H9 (cell line): ENCODE results near the gene PTPRN2. TPM values are rescaled to one million over a fixed set of nuclear protein-coding genes. Genes with fewer than 3 reads are reported as not detected.

ENCODE experiments used
- DNase-seq: peaks from one replicate; pipeline ENCODE4 v3.0.0-alpha.2; 2017
- H2AFZ ChIP-seq: one replicate; pipeline ENCODE4 v1.6.1; 2013; ENCODE audit warnings: mild to moderate bottlenecking, low read length, control low read depth, moderate library complexity
- H2AK5ac ChIP-seq: 2 replicates; pipeline ENCODE4 v1.6.1; 2013; ENCODE audit warnings: low read length, control low read depth, mixed read lengths; ENCODE audit not compliant: insufficient read length
- H2BK120ac ChIP-seq: one replicate; pipeline ENCODE4 v1.6.1; 2013; ENCODE audit warnings: low read depth, mild to moderate bottlenecking, low read length, control low read depth, inconsistent platforms; ENCODE audit not compliant: poor library complexity, severe bottlenecking
- H2BK12ac ChIP-seq: 2 replicates; pipeline ENCODE4 v1.6.1; 2013; ENCODE audit warnings: low read length, control low read depth, mixed read lengths, low read depth; ENCODE audit not compliant: insufficient read length
- H2BK15ac ChIP-seq: 2 replicates; pipeline ENCODE4 v1.6.1; 2013; ENCODE audit warnings: low read depth, low read length, control low read depth
- H2BK20ac ChIP-seq: one replicate; pipeline ENCODE4 v1.6.1; 2013; ENCODE audit warnings: low read depth, mild to moderate bottlenecking, low read length, control low read depth, inconsistent platforms; ENCODE audit not compliant: poor library complexity, severe bottlenecking
- H2BK5ac ChIP-seq: 2 replicates; pipeline ENCODE4 v1.6.1; 2013; ENCODE audit warnings: low read length, control low read depth, mixed read lengths; ENCODE audit not compliant: insufficient read length
- H3K14ac ChIP-seq: 2 replicates; pipeline ENCODE4 v1.6.1; 2013; ENCODE audit warnings: low read length, control low read depth; ENCODE audit not compliant: insufficient read depth
- H3K18ac ChIP-seq: 2 replicates; pipeline ENCODE4 v1.6.1; 2013; ENCODE audit warnings: low read depth, mild to moderate bottlenecking, mixed read lengths, low read length, control low read depth; ENCODE audit not compliant: insufficient read length
- H3K23ac ChIP-seq: 2 replicates; pipeline ENCODE4 v1.6.1; 2013; ENCODE audit warnings: low read length, control low read depth, mixed read lengths, low read depth; ENCODE audit not compliant: insufficient read length
- H3K23me2 ChIP-seq: 2 replicates; pipeline ENCODE4 v1.6.1; 2013; ENCODE audit warnings: low read depth, mild to moderate bottlenecking, mixed read lengths, low read length, control low read depth; ENCODE audit not compliant: insufficient read length, poor library complexity, severe bottlenecking
- H3K27ac ChIP-seq: 2 replicates; pipeline ENCODE4 v1.5.1; 2013; ENCODE audit warnings: low read length, control low read depth, mixed read lengths, low read depth; ENCODE audit not compliant: insufficient read length
- H3K27me3 ChIP-seq: 2 replicates; pipeline ENCODE4 v1.6.1; 2013; ENCODE audit warnings: low read length, control low read depth, inconsistent platforms; ENCODE audit not compliant: insufficient read depth
- H3K4ac ChIP-seq: 2 replicates; pipeline ENCODE4 v1.6.1; 2013; ENCODE audit warnings: low read depth, mild to moderate bottlenecking, control low read depth, inconsistent platforms, low read length, moderate library complexity
- H3K4me1 ChIP-seq: 2 replicates; pipeline ENCODE4 v1.6.1; 2013; ENCODE audit warnings: low read length, control low read depth, inconsistent platforms; ENCODE audit not compliant: insufficient read depth
- H3K4me2 ChIP-seq: 2 replicates; pipeline ENCODE4 v1.6.1; 2013; ENCODE audit warnings: low read length, control low read depth, mixed read lengths; ENCODE audit not compliant: insufficient read length, insufficient read depth
- H3K56ac ChIP-seq: 2 replicates; pipeline ENCODE4 v1.6.1; 2013; ENCODE audit warnings: low read depth, mild to moderate bottlenecking, mixed read lengths, low read length, control low read depth; ENCODE audit not compliant: insufficient read length
- H3K79me1 ChIP-seq: 2 replicates; pipeline ENCODE4 v1.6.1; 2013; ENCODE audit warnings: low read depth, mild to moderate bottlenecking, moderate library complexity, low read length, control low read depth, inconsistent platforms; ENCODE audit not compliant: insufficient read depth, poor library complexity, severe bottlenecking
- H3K79me2 ChIP-seq: 2 replicates; pipeline ENCODE4 v1.6.1; 2013; ENCODE audit warnings: low read length, control low read depth, inconsistent platforms; ENCODE audit not compliant: insufficient read depth
- H3K9ac ChIP-seq: 2 replicates; pipeline ENCODE4 v1.6.1; 2013; ENCODE audit warnings: low read length, control low read depth, mixed read lengths; ENCODE audit not compliant: insufficient read length; ENCODE audit errors: extremely low read depth
- H3K9me3 ChIP-seq: one replicate; pipeline ENCODE4 v1.6.1; 2013; ENCODE audit warnings: low read depth, low read length, inconsistent platforms; ENCODE audit not compliant: control insufficient read depth
- H3T11ph ChIP-seq: one replicate; pipeline ENCODE4 v1.6.1; 2013; ENCODE audit warnings: mild to moderate bottlenecking, low read length, control low read depth, inconsistent platforms
- H4K20me1 ChIP-seq: one replicate; pipeline ENCODE4 v1.6.1; 2013; ENCODE audit not compliant: control insufficient read depth, insufficient read length, insufficient read depth
- H4K5ac ChIP-seq: 2 replicates; pipeline ENCODE4 v1.6.1; 2013; ENCODE audit warnings: low read depth, mild to moderate bottlenecking, mixed read lengths, low read length, control low read depth; ENCODE audit not compliant: insufficient read length
- H4K8ac ChIP-seq: replicated peaks from 2 replicates; pipeline ENCODE4 v1.6.1; 2013; ENCODE audit warnings: low read length, control low read depth, mixed read lengths, low read depth; ENCODE audit not compliant: insufficient read length
- H4K91ac ChIP-seq: 2 replicates; pipeline ENCODE4 v1.6.1; 2013; ENCODE audit warnings: low read depth, mild to moderate bottlenecking, moderate library complexity, mixed read lengths, low read length, control low read depth; ENCODE audit not compliant: insufficient read length
- H3K27ac Mint-ChIP-seq, 3 experiments: 2 replicates in 2 of 3; 3 replicates in 1 of 3; pipeline ENCODE4 v1.8.0; 2020 to 2021; ENCODE audit warnings: mixed read lengths in 3 of 3, mild to moderate bottlenecking in 1 of 3, moderate library complexity in 1 of 3
- H3K27me3 Mint-ChIP-seq: 2 replicates; pipeline ENCODE4 v1.8.0; 2021; ENCODE audit warnings: low read depth, mild to moderate bottlenecking, moderate library complexity, mixed read lengths
- H3K36me3 Mint-ChIP-seq, 3 experiments: 2 replicates in 2 of 3; 3 replicates in 1 of 3; pipeline ENCODE4 v1.8.0; 2020 to 2021; ENCODE audit warnings: low read depth in 3 of 3, mixed read lengths in 3 of 3; ENCODE audit not compliant: insufficient read depth in 1 of 3
- H3K4me1 Mint-ChIP-seq, 2 experiments: 2 replicates each; pipeline ENCODE4 v1.8.0; 2020; ENCODE audit warnings: mixed read lengths in 2 of 2
- H3K4me3 Mint-ChIP-seq, 2 experiments: 2 replicates in 1 of 2; 3 replicates in 1 of 2; pipeline ENCODE4 v1.8.0; 2020 to 2021; ENCODE audit warnings: mild to moderate bottlenecking in 2 of 2, mixed read lengths in 2 of 2, moderate library complexity in 1 of 2
- H3K9me3 Mint-ChIP-seq, 2 experiments: 2 replicates in 1 of 2; 3 replicates in 1 of 2; pipeline ENCODE4 v1.8.0; 2020; ENCODE audit warnings: mild to moderate bottlenecking in 2 of 2, mixed read lengths in 2 of 2, moderate library complexity in 1 of 2
- WGBS: extraction: QIAGEN DNeasy Blood & Tissue Kit; methylation state at CpG from one replicate; pipeline ENCODE4 v1.1.7; 2013; ENCODE audit warnings: missing lambda C conversion rate, low lambda C conversion rate, mixed read lengths; ENCODE audit not compliant: insufficient read length; ENCODE audit errors: extremely low coverage; 5-methylcytosine and 5-hydroxymethylcytosine counted together
- total RNA-seq: library from RNA; stranded (reverse); gene quantifications from 2 replicates; pipeline ENCODE4 v1.2.1, GENCODE V29; 2021
- TF ChIP-seq, protein P1 (sequence below): fragments of 200-600 bp; sonication (generic); conservative IDR thresholded peaks from 3 replicates; pipeline ENCODE4 v1.8.0; 2021; ENCODE audit warnings: antibody characterized with exemption, mild to moderate bottlenecking

PTPRN2 gene
- total RNA-seq, 1 experiment from 2014 or later = 5.2 TPM

DNA sequence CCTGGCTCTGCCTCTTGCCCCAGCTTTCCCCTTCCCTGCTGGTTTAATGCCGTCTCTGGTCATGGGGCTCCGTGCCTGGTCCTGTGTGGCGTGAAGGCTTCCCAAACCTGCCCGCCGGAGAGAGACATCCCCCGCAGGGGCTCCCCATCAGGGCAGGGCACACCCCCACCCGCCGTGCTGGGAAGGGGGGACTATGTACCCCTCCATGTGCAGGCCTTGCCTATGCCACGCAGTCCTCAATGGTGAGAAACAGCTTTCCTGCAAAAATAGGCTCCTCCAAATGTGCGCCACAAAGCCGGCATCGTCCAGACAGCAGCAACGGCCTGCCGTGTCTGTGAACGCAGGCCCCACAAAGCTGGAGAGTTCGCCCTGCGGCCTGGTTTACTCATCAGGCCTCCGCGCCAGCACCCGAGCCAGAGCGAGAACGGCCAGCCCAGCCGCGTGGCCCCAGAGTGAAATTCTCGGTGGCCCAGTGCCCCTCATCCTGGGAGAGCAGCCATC is 937.4 kb downstream of the PTPRN2 start:
- no peak overlapping the region for H2BK20ac ChIP-seq

More for the DNA sequence above, 937.4 kb downstream of the PTPRN2 start:
- Histone ChIP-seq H3K4ac (no peak overlapping the region), H3K9ac (no peak overlapping the region), H2BK120ac (no peak overlapping the region), H3K23ac (no peak overlapping the region), H3K79me2 (no peaks in the 10 kb centered on the region), H4K5ac (no peak overlapping the region), H3K9me3 (no peaks in the 10 kb centered on the region), H3K27me3 (no peaks in the 10 kb centered on the region), H2AK5ac (no peak overlapping the region), H3K23me2 (no peaks in the 10 kb centered on the region), H3T11ph (no peak overlapping the region), H3K79me1 (no peaks in the 10 kb centered on the region), H4K8ac (no peak overlapping the region), H3K4me1 (no peaks in the 10 kb centered on the region), H3K4me2 (no peak overlapping the region), H2BK15ac (no peak overlapping the region), H2BK12ac (no peak overlapping the region), H3K14ac (no peak overlapping the region), H4K20me1 (no peaks in the 10 kb centered on the region), H4K91ac (no peak overlapping the region), H2AFZ (no peak overlapping the region), H2BK5ac (no peak overlapping the region), H3K56ac (no peak overlapping the region), H3K27ac (no peak overlapping the region), H3K18ac (no peak overlapping the region)
- no CpG with 5 or more reads among the region's 25 CpGs for WGBS
- Mint-ChIP-seq H3K27ac (no peak overlapping the region), H3K27me3 (peaks cover 28% of the 10 kb centered on the region), H3K36me3 (no peaks in the 10 kb centered on the region; a peak in 1 of 7 replicates), H3K4me1 (no peaks in the 10 kb centered on the region), H3K9me3 (no peaks in the 10 kb centered on the region), H3K4me3 (no peak overlapping the region)
- TF ChIP-seq, protein P1, sequence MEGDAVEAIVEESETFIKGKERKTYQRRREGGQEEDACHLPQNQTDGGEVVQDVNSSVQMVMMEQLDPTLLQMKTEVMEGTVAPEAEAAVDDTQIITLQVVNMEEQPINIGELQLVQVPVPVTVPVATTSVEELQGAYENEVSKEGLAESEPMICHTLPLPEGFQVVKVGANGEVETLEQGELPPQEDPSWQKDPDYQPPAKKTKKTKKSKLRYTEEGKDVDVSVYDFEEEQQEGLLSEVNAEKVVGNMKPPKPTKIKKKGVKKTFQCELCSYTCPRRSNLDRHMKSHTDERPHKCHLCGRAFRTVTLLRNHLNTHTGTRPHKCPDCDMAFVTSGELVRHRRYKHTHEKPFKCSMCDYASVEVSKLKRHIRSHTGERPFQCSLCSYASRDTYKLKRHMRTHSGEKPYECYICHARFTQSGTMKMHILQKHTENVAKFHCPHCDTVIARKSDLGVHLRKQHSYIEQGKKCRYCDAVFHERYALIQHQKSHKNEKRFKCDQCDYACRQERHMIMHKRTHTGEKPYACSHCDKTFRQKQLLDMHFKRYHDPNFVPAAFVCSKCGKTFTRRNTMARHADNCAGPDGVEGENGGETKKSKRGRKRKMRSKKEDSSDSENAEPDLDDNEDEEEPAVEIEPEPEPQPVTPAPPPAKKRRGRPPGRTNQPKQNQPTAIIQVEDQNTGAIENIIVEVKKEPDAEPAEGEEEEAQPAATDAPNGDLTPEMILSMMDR = no peak
- DNase-seq = no peak
